GM23338 (cell line): ENCODE results near the gene PTCD3. TPM values are rescaled to one million over a fixed set of nuclear protein-coding genes. Genes with fewer than 3 reads are reported as not detected.

Experiments used
- ATAC-seq: fragments of 200-7000 bp; cut with Tn5 transposase; 3 replicates; pipeline ENCODE4 v1.9.1; 2020
- DNase-seq: peaks from one replicate; pipeline ENCODE4 v3.0.0-alpha.2; 2015; ENCODE audit warnings: low spot score
- H2AFZ ChIP-seq: fragments of 200-600 bp; sonication (generic); 2 replicates; pipeline ENCODE4 v1.8.0; 2016; ENCODE audit warnings: antibody characterized with exemption, mild to moderate bottlenecking, moderate library complexity
- H3F3A ChIP-seq: fragments of 200-600 bp; sonication (generic); replicated peaks from 2 replicates; pipeline ENCODE4 v1.8.0; 2017; ENCODE audit warnings: antibody characterized with exemption, mixed run types, low read depth
- H3K27ac ChIP-seq: fragments of 200-600 bp; sonication (generic); 2 replicates; pipeline ENCODE4 v1.6.1; 2016; ENCODE audit warnings: low read depth
- H3K27me3 ChIP-seq: fragments of 200-600 bp; sonication (generic); 2 replicates; pipeline ENCODE4 v1.8.0; 2016; ENCODE audit warnings: mild to moderate bottlenecking, mixed run types, moderate library complexity; ENCODE audit not compliant: insufficient read depth
- H3K36me3 ChIP-seq: fragments of 200-600 bp; sonication (generic); 2 replicates; pipeline ENCODE4 v1.8.0; 2016; ENCODE audit warnings: mild to moderate bottlenecking; ENCODE audit not compliant: insufficient read depth
- H3K4me1 ChIP-seq: fragments of 200-600 bp; sonication (generic); 2 replicates; pipeline ENCODE4 v1.8.0; 2016; ENCODE audit warnings: mild to moderate bottlenecking, moderate library complexity; ENCODE audit not compliant: insufficient read depth
- H3K4me2 ChIP-seq: fragments of 200-600 bp; sonication (generic); 2 replicates; pipeline ENCODE4 v1.7.1; 2017; ENCODE audit warnings: mixed run types
- H3K4me3 ChIP-seq: fragments of 200-600 bp; sonication (generic); 2 replicates; pipeline ENCODE4 v1.6.1; 2016; ENCODE audit warnings: mixed run types
- H3K79me2 ChIP-seq: fragments of 200-600 bp; sonication (generic); replicated peaks from 2 replicates; pipeline ENCODE4 v1.8.0; 2017; ENCODE audit warnings: mild to moderate bottlenecking; ENCODE audit not compliant: insufficient read depth
- H3K9me2 ChIP-seq: fragments of 200-600 bp; sonication (generic); 2 replicates; pipeline ENCODE4 v1.8.0; 2017; ENCODE audit not compliant: insufficient read depth
- H4K20me1 ChIP-seq: fragments of 200-600 bp; sonication (generic); replicated peaks from 2 replicates; pipeline ENCODE4 v1.8.0; 2017; ENCODE audit warnings: mild to moderate bottlenecking; ENCODE audit not compliant: insufficient read depth
- H3K27ac Mint-ChIP-seq: 2 replicates; pipeline ENCODE4 v1.8.0; 2020; ENCODE audit warnings: inconsistent platforms, mild to moderate bottlenecking, moderate library complexity, mixed read lengths
- H3K27me3 Mint-ChIP-seq: 3 replicates; pipeline ENCODE4 v1.8.0; 2022; ENCODE audit warnings: low read depth, mild to moderate bottlenecking, moderate library complexity, mixed read lengths, inconsistent platforms; ENCODE audit not compliant: insufficient read depth, poor library complexity
- H3K36me3 Mint-ChIP-seq: 3 replicates; pipeline ENCODE4 v1.8.0; 2021; ENCODE audit warnings: low read depth, mild to moderate bottlenecking, inconsistent platforms, moderate library complexity, mixed read lengths
- H3K4me1 Mint-ChIP-seq: 3 replicates; pipeline ENCODE4 v1.8.0; 2020; ENCODE audit warnings: mild to moderate bottlenecking, inconsistent platforms, mixed read lengths
- H3K4me3 Mint-ChIP-seq: 3 replicates; pipeline ENCODE4 v1.8.0; 2021; ENCODE audit warnings: moderate library complexity, mild to moderate bottlenecking, inconsistent platforms, mixed read lengths
- H3K9me3 Mint-ChIP-seq: 3 replicates; pipeline ENCODE4 v1.8.0; 2020; ENCODE audit warnings: moderate library complexity, mild to moderate bottlenecking, inconsistent platforms, mixed read lengths
- CREB1 ChIP-seq: fragments of 250-450 bp; sonication (Bioruptor Pico); IDR thresholded peaks from 2 replicates; pipeline ENCODE4 v1.5.0; 2020; ENCODE audit warnings: low read depth, mild to moderate bottlenecking, moderate library complexity
- CTCF ChIP-seq, 2 experiments: fragments of 200-600 bp in 1 of 2; sonication (generic) in 1 of 2; conservative IDR thresholded peaks; 2 replicates each; pipeline versions ENCODE4 v1.5.1 to v1.6.1; 2016 to 2017; ENCODE audit warnings: antibody characterized with exemption in 2 of 2, low read depth in 2 of 2, mild to moderate bottlenecking in 2 of 2, moderate library complexity in 1 of 2
- ETS1 ChIP-seq: IDR thresholded peaks from 2 replicates; pipeline ENCODE4 v1.6.1; 2016; ENCODE audit warnings: antibody characterized with exemption
- EZH2phosphoT487 ChIP-seq: fragments of 200-600 bp; sonication (generic); IDR thresholded peaks from one replicate; pipeline ENCODE4 v1.8.1; 2018; ENCODE audit warnings: antibody characterized with exemption; ENCODE audit not compliant: unreplicated experiment
- JUNB ChIP-seq: IDR thresholded peaks from one replicate; pipeline ENCODE4 v1.6.1; 2016; ENCODE audit warnings: antibody characterized with exemption; ENCODE audit not compliant: unreplicated experiment
- POLR2AphosphoS5 ChIP-seq: IDR thresholded peaks from 2 replicates; pipeline ENCODE4 v1.6.1; 2016; ENCODE audit warnings: antibody characterized with exemption, low read depth
- STAT1 ChIP-seq: IDR thresholded peaks from one replicate; pipeline ENCODE4 v1.6.1; 2016; ENCODE audit warnings: antibody characterized with exemption; ENCODE audit not compliant: unreplicated experiment
- ZNF114 ChIP-seq: fragments of 250-450 bp; sonication (Bioruptor Pico); IDR thresholded peaks from 2 replicates; pipeline ENCODE4 v1.5.0; 2020; ENCODE audit warnings: mild to moderate bottlenecking, moderate library complexity
- polyA plus RNA-seq: library from polyadenylated mRNA; unstranded; fragments of >200 nt; fragmentation: Nextera tagmentation; extraction: Ambion mirVana; gene quantifications from 2 replicates; pipeline ENCODE4 v1.2.1, GENCODE V29; 2016
- total RNA-seq: library from RNA; depleted of rRNA; stranded (reverse); fragments of >200 nt; shearing (Covaris generic); gene quantifications from 2 replicates; pipeline ENCODE4 v1.2.3, GENCODE V29; 2014
- TF ChIP-seq, protein P1 (sequence below): fragments of 250-450 bp; sonication (Bioruptor Pico); IDR thresholded peaks from 2 replicates; pipeline ENCODE4 v1.5.0; 2020; ENCODE audit warnings: mild to moderate bottlenecking, moderate library complexity
- TF ChIP-seq, protein P2 (sequence below): IDR thresholded peaks from one replicate; pipeline ENCODE4 v1.6.1; 2018; ENCODE audit warnings: antibody characterized with exemption; ENCODE audit not compliant: unreplicated experiment

Gene PTCD3
- total and polyA plus RNA-seq, 2 experiments from 2014 or later = 140 to 223 TPM

- no peak for TF ChIP-seq CTCF (conservative IDR thresholded peaks at IDR 0.05; ENCODE audit: low read depth in 2 of 2)
- TF ChIP-seq, protein P1, sequence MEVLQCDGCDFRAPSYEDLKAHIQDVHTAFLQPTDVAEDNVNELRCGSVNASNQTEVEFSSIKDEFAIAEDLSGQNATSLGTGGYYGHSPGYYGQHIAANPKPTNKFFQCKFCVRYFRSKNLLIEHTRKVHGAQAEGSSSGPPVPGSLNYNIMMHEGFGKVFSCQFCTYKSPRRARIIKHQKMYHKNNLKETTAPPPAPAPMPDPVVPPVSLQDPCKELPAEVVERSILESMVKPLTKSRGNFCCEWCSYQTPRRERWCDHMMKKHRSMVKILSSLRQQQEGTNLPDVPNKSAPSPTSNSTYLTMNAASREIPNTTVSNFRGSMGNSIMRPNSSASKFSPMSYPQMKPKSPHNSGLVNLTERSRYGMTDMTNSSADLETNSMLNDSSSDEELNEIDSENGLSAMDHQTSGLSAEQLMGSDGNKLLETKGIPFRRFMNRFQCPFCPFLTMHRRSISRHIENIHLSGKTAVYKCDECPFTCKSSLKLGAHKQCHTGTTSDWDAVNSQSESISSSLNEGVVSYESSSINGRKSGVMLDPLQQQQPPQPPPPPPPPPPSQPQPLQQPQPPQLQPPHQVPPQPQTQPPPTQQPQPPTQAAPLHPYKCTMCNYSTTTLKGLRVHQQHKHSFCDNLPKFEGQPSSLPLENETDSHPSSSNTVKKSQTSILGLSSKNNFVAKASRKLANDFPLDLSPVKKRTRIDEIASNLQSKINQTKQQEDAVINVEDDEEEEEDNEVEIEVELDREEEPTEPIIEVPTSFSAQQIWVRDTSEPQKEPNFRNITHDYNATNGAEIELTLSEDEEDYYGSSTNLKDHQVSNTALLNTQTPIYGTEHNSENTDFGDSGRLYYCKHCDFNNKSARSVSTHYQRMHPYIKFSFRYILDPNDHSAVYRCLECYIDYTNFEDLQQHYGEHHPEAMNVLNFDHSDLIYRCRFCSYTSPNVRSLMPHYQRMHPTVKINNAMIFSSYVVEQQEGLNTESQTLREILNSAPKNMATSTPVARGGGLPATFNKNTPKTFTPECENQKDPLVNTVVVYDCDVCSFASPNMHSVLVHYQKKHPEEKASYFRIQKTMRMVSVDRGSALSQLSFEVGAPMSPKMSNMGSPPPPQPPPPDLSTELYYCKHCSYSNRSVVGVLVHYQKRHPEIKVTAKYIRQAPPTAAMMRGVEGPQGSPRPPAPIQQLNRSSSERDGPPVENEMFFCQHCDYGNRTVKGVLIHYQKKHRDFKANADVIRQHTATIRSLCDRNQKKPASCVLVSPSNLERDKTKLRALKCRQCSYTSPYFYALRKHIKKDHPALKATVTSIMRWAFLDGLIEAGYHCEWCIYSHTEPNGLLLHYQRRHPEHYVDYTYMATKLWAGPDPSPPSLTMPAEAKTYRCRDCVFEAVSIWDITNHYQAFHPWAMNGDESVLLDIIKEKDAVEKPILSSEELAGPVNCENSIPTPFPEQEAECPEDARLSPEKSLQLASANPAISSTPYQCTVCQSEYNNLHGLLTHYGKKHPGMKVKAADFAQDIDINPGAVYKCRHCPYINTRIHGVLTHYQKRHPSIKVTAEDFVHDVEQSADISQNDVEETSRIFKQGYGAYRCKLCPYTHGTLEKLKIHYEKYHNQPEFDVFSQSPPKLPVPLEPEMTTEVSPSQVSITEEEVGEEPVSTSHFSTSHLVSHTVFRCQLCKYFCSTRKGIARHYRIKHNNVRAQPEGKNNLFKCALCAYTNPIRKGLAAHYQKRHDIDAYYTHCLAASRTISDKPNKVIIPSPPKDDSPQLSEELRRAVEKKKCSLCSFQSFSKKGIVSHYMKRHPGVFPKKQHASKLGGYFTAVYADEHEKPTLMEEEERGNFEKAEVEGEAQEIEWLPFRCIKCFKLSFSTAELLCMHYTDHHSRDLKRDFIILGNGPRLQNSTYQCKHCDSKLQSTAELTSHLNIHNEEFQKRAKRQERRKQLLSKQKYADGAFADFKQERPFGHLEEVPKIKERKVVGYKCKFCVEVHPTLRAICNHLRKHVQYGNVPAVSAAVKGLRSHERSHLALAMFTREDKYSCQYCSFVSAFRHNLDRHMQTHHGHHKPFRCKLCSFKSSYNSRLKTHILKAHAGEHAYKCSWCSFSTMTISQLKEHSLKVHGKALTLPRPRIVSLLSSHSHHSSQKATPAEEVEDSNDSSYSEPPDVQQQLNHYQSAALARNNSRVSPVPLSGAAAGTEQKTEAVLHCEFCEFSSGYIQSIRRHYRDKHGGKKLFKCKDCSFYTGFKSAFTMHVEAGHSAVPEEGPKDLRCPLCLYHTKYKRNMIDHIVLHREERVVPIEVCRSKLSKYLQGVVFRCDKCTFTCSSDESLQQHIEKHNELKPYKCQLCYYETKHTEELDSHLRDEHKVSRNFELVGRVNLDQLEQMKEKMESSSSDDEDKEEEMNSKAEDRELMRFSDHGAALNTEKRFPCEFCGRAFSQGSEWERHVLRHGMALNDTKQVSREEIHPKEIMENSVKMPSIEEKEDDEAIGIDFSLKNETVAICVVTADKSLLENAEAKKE (CRISPR knock-in tag) = no peak
These were observed 44.0 kb upstream of the PTCD3 start (continued) for GRCh38 chr2:86062043-86062442.

- Mint-ChIP-seq H3K27ac (no peak overlapping the region), H3K4me3 (no peak overlapping the region), H3K9me3 (no peaks in the 10 kb centered on the region), H3K36me3 (peaks cover 69% of the 10 kb centered on the region), H3K4me1 (no peaks in the 10 kb centered on the region), H3K27me3 (no peaks in the 10 kb centered on the region)
- Histone ChIP-seq H3K9me2 (no peaks in the 10 kb centered on the region), H3K27ac (no peak overlapping the region), H3K36me3 (peaks cover 41% of the 10 kb centered on the region), H2AFZ (no peak overlapping the region), H3F3A (no peaks in the 10 kb centered on the region), H3K4me2 (no peak overlapping the region), H3K4me1 (no peaks in the 10 kb centered on the region), H3K79me2 (0 out of 2 replicates have a peak, but pooled peaks cover 2% of the 10 kb centered on the region), H4K20me1 (peaks cover 10% of the 10 kb centered on the region), H3K4me3 (no peak overlapping the region), H3K27me3 (no peaks in the 10 kb centered on the region)
- no peak for DNase-seq
- ATAC-seq = no peak
- TF ChIP-seq, protein P2, sequence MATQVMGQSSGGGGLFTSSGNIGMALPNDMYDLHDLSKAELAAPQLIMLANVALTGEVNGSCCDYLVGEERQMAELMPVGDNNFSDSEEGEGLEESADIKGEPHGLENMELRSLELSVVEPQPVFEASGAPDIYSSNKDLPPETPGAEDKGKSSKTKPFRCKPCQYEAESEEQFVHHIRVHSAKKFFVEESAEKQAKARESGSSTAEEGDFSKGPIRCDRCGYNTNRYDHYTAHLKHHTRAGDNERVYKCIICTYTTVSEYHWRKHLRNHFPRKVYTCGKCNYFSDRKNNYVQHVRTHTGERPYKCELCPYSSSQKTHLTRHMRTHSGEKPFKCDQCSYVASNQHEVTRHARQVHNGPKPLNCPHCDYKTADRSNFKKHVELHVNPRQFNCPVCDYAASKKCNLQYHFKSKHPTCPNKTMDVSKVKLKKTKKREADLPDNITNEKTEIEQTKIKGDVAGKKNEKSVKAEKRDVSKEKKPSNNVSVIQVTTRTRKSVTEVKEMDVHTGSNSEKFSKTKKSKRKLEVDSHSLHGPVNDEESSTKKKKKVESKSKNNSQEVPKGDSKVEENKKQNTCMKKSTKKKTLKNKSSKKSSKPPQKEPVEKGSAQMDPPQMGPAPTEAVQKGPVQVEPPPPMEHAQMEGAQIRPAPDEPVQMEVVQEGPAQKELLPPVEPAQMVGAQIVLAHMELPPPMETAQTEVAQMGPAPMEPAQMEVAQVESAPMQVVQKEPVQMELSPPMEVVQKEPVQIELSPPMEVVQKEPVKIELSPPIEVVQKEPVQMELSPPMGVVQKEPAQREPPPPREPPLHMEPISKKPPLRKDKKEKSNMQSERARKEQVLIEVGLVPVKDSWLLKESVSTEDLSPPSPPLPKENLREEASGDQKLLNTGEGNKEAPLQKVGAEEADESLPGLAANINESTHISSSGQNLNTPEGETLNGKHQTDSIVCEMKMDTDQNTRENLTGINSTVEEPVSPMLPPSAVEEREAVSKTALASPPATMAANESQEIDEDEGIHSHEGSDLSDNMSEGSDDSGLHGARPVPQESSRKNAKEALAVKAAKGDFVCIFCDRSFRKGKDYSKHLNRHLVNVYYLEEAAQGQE = no peak
- no peak for TF ChIP-seq CTCF (conservative IDR thresholded peaks at IDR 0.05; ENCODE audit: low read depth in 2 of 2)
- no peak for TF ChIP-seq ZNF114 (CRISPR knock-in tag)
- TF ChIP-seq JUNB = no peak
- no peak for TF ChIP-seq CREB1 (CRISPR knock-in tag)
- TF ChIP-seq POLR2AphosphoS5 = no peak
- no peak for TF ChIP-seq EZH2phosphoT487
- no peak for TF ChIP-seq STAT1
- TF ChIP-seq ETS1 = no peak
These were observed 42.0 kb upstream of the PTCD3 start for GRCh38 chr2:86064006-86064405.
